Smooth muscle cell (in vitro differentiated cells): Measurements from ENCODE around the gene GATM. TPM values are rescaled to one million over a fixed set of nuclear protein-coding genes. Genes with fewer than 3 reads are reported as not detected.

Experiments used
- DNase-seq: peaks from one replicate; lab custom pipeline; 2025; ENCODE audit not compliant: unreplicated experiment; lab: John Stamatoyannopoulos, UW
- H2AFZ ChIP-seq: fragments of 200-600 bp; sonication (generic); 2 replicates; pipeline ENCODE4 v1.6.0; 2016; ENCODE audit warnings: antibody characterized with exemption, low read depth, mild to moderate bottlenecking
- H3F3A ChIP-seq: fragments of 200-600 bp; sonication (generic); 2 replicates; pipeline ENCODE4 v1.6.0; 2017; ENCODE audit warnings: antibody characterized with exemption, low read depth
- H3K27ac ChIP-seq: fragments of 200-600 bp; sonication (generic); 2 replicates; pipeline ENCODE4 v1.5.1; 2016; ENCODE audit warnings: low read depth, mild to moderate bottlenecking
- H3K27me3 ChIP-seq: fragments of 200-600 bp; sonication (generic); 2 replicates; pipeline ENCODE4 v1.6.1; 2016; ENCODE audit warnings: low read depth, mild to moderate bottlenecking
- H3K36me3 ChIP-seq: fragments of 200-600 bp; sonication (generic); 2 replicates; pipeline ENCODE4 v1.5.1; 2016; ENCODE audit warnings: low read depth
- H3K4me1 ChIP-seq: fragments of 200-600 bp; sonication (generic); 2 replicates; pipeline ENCODE4 v1.5.1; 2016; ENCODE audit warnings: low read depth
- H3K4me2 ChIP-seq: fragments of 200-600 bp; sonication (generic); 2 replicates; pipeline ENCODE4 v1.6.0; 2016; ENCODE audit warnings: mild to moderate bottlenecking
- H3K4me3 ChIP-seq: fragments of 200-600 bp; sonication (generic); 2 replicates; pipeline ENCODE4 v1.5.1; 2016; ENCODE audit warnings: mild to moderate bottlenecking
- H3K79me2 ChIP-seq: fragments of 200-600 bp; sonication (generic); 2 replicates; pipeline ENCODE4 v1.6.0; 2016; ENCODE audit warnings: low read depth, mild to moderate bottlenecking
- H3K9ac ChIP-seq: fragments of 200-600 bp; sonication (generic); 2 replicates; pipeline ENCODE4 v1.6.0; 2016; ENCODE audit warnings: low read depth
- H3K9me3 ChIP-seq: fragments of 200-600 bp; sonication (generic); replicated peaks from 2 replicates; pipeline ENCODE4 v1.5.1; 2016; ENCODE audit warnings: low read depth
- H4K20me1 ChIP-seq: fragments of 200-600 bp; sonication (generic); 2 replicates; pipeline ENCODE4 v1.6.0; 2016; ENCODE audit warnings: low read depth
- CTCF ChIP-seq: fragments of 200-600 bp; sonication (generic); IDR thresholded peaks from 2 replicates; pipeline ENCODE4 v1.5.1; 2017; ENCODE audit warnings: borderline replicate concordance, mild to moderate bottlenecking, antibody characterized with exemption; ENCODE audit not compliant: insufficient read depth, poor library complexity, severe bottlenecking
- WGBS: methylation state at CpG from one replicate; pipeline ENCODE4 v1.1.7; 2016; ENCODE audit warnings: low lambda C conversion rate; 5-methylcytosine and 5-hydroxymethylcytosine counted together
- polyA plus RNA-seq: library from polyadenylated mRNA; unstranded; fragments of >200 nt; fragmentation: Nextera tagmentation; extraction: Ambion mirVana; gene quantifications from 2 replicates; pipeline ENCODE4 v1.2.1, GENCODE V29; 2016
- total RNA-seq: library from RNA; depleted of rRNA; stranded (reverse); fragments of >200 nt; gene quantifications from 2 replicates; pipeline ENCODE4 v1.2.3, GENCODE V29; 2014

GATM gene
- total and polyA plus RNA-seq, 2 experiments from 2014 or later: 1.1 TPM

DNA sequence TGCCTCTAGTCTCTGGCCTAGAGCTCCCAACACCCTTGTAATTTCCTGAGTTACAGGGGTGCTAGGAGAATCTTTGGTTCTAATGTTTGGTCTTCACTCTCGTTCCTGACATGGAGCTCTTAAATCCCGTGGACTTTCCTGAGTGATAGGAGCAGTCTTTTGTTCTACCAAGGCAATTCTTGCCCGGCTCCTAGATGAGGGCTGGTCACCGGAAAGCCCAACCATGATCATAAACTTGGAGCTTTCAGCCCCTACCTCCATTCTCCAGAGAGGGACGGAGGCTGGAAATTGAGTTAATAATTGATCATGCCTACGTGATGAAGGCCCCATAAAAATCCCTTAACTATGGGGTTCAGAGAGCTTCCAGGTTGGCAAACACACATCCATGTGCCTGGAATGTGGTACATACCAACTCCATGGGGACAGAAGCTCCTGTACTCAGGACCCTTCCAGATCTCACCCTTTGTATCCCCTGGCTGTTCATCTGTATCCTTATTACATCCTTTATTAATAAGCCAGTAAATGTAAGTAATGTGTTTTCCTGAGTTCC lies 18.8 kb upstream of the GATM start:
- no peak overlapping the region for H3K4me2 ChIP-seq
- DNase-seq: no peak
- peak overlapping the region; percentile 4 for H3K4me3 ChIP-seq
- no peaks in the 10 kb centered on the region for H4K20me1 ChIP-seq
- H3K36me3 ChIP-seq: no peaks in the 10 kb centered on the region
- TF ChIP-seq CTCF: no peak
- peaks cover 59% of the 10 kb centered on the region for H3K27me3 ChIP-seq
- H3K27ac ChIP-seq: no peak overlapping the region
- no peak overlapping the region for H3K9ac ChIP-seq
- no peaks in the 10 kb centered on the region for H3K79me2 ChIP-seq
- H3K9me3 ChIP-seq: no peaks in the 10 kb centered on the region
- no peaks in the 10 kb centered on the region for H3K4me1 ChIP-seq
- H3F3A ChIP-seq: no peaks in the 10 kb centered on the region
- H2AFZ ChIP-seq: no peak overlapping the region
- 83% methylated on average over 6 of the region's 6 CpGs for WGBS

DNA sequence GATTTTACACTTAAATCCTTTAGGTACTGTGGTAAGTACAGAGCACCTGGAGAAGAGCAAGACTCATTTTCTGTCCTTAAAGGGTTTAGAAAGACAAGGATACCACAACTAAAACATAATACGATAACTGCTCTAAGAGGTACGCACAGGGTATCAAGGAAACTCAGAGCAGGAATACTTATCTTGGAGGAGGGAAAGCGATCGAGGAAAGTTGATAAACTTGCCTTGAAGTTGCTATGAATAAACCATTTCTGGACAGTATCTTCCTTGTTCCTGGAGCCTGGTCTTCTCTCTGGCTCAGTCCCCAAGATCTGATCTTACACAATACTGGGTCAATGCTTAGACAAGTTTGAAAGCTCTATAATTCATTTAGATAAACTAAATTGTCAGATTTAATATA lies 17.6 kb upstream of the GATM start:
- Histone ChIP-seq H3K9me3 (no peaks in the 10 kb centered on the region), H2AFZ (no peak overlapping the region), H3K4me2 (no peak overlapping the region)

GRCh38 chr15:45394681-45395080 lies 16.3 kb upstream of the GATM start:
- no peak overlapping the region for H3K4me2 ChIP-seq
- H3K27ac ChIP-seq: no peak overlapping the region
- no peak overlapping the region for H3K9ac ChIP-seq
- no peaks in the 10 kb centered on the region for H3F3A ChIP-seq
- no peak for TF ChIP-seq CTCF
- H3K4me3 ChIP-seq: no peak overlapping the region
- no peaks in the 10 kb centered on the region for H3K9me3 ChIP-seq
- no peaks in the 10 kb centered on the region for H3K79me2 ChIP-seq
- H2AFZ ChIP-seq: no peak overlapping the region
- DNase-seq: no peak
- 75% methylated on average over 2 of the region's 2 CpGs for WGBS
- H3K4me1 ChIP-seq: no peaks in the 10 kb centered on the region
- peaks cover 69% of the 10 kb centered on the region for H3K27me3 ChIP-seq
- H3K36me3 ChIP-seq: no peaks in the 10 kb centered on the region
- no peaks in the 10 kb centered on the region for H4K20me1 ChIP-seq

More for the DNA sequence above, 17.6 kb upstream of the GATM start:
- H3K36me3 ChIP-seq: no peaks in the 10 kb centered on the region
- H3K4me1 ChIP-seq: no peaks in the 10 kb centered on the region
- no peak overlapping the region for H3K27ac ChIP-seq
- no peak overlapping the region for H3K9ac ChIP-seq
- no peak for TF ChIP-seq CTCF
- DNase-seq: no peak
- H3F3A ChIP-seq: no peaks in the 10 kb centered on the region
- peaks cover 69% of the 10 kb centered on the region for H3K27me3 ChIP-seq
- H4K20me1 ChIP-seq: no peaks in the 10 kb centered on the region
- 87% methylated on average over 4 of the region's 4 CpGs for WGBS
- H3K79me2 ChIP-seq: no peaks in the 10 kb centered on the region
- H3K4me3 ChIP-seq: peak overlapping the region; percentile 13

- no peaks in the 10 kb centered on the region for H3K9me3 ChIP-seq
- peak; percentile 15 for TF ChIP-seq CTCF
- no peak overlapping the region for H3K4me2 ChIP-seq
- no peak overlapping the region for H3K9ac ChIP-seq
- DNase-seq: no peak
- no peaks in the 10 kb centered on the region for H3K79me2 ChIP-seq
- H3K27me3 ChIP-seq: peaks cover 73% of the 10 kb centered on the region
- WGBS: 36% methylated on average over 3 of the region's 3 CpGs
- H4K20me1 ChIP-seq: no peaks in the 10 kb centered on the region
- no peaks in the 10 kb centered on the region for H3K36me3 ChIP-seq
- no peak overlapping the region for H3K27ac ChIP-seq
- no peaks in the 10 kb centered on the region for H3F3A ChIP-seq
- H3K4me1 ChIP-seq: no peaks in the 10 kb centered on the region
- no peak overlapping the region for H3K4me3 ChIP-seq
- H2AFZ ChIP-seq: no peak overlapping the region
Measured at GRCh38 chr15:45393851-45394250, 15.5 kb upstream of the GATM start.
